MCF 10A (cell line): Measurements from ENCODE around the gene SNX10. TPM values are rescaled to one million over a fixed set of nuclear protein-coding genes. Genes with fewer than 3 reads are reported as not detected.

Source experiments
- BruUV-seq: library from RNA; stranded (reverse); fragments of 400-500 nt; replicated peaks from 2 replicates; lab custom pipeline; 2021; lab: Mats Ljungman, UMichigan
- CTCF ChIA-PET: fragments of 300-600 bp; sonication (Branson Sonifier 250); formaldehyde crosslinking; extraction: SDS; loops from one replicate; lab custom pipeline; 2021; ENCODE audit warnings: antibody characterized with exemption, inconsistent platforms; lab: Yijun Ruan, JAX
- POLR2A ChIA-PET: fragments of 300-600, 350-650 bp; sonication (Branson Sonifier 250); formaldehyde crosslinking; extraction: SDS; loops from one replicate; lab custom pipeline; 2020; ENCODE audit warnings: antibody characterized with exemption, inconsistent platforms; lab: Yijun Ruan, JAX
- DNase-seq: peaks from one replicate; pipeline ENCODE4 v3.0.0-alpha.2; 2018; ENCODE audit not compliant: unreplicated experiment
- H3K27ac Mint-ChIP-seq: one replicate; pipeline ENCODE4 v1.8.0; 2022; ENCODE audit warnings: mild to moderate bottlenecking, low read depth, mixed read lengths; ENCODE audit not compliant: unreplicated experiment
- H3K27me3 Mint-ChIP-seq: one replicate; pipeline ENCODE4 v1.8.0; 2022; ENCODE audit warnings: mixed read lengths; ENCODE audit not compliant: insufficient read depth, unreplicated experiment
- H3K36me3 Mint-ChIP-seq: one replicate; pipeline ENCODE4 v1.8.0; 2022; ENCODE audit warnings: mild to moderate bottlenecking, moderate library complexity, mixed read lengths; ENCODE audit not compliant: insufficient read depth, unreplicated experiment
- H3K4me1 Mint-ChIP-seq: one replicate; pipeline ENCODE4 v1.8.0; 2022; ENCODE audit warnings: mixed read lengths; ENCODE audit not compliant: insufficient read depth, unreplicated experiment
- H3K4me3 Mint-ChIP-seq: one replicate; pipeline ENCODE4 v1.8.0; 2022; ENCODE audit warnings: mild to moderate bottlenecking, moderate library complexity, mixed read lengths; ENCODE audit not compliant: unreplicated experiment
- H3K9me3 Mint-ChIP-seq: one replicate; pipeline ENCODE4 v1.8.0; 2022; ENCODE audit warnings: mixed read lengths; ENCODE audit not compliant: unreplicated experiment
- intact Hi-C: fragments of 100-400 bp; cut with micrococcal nuclease; formaldehyde crosslinking; loops from 2 replicates; pipeline ENCODE4 v1.14.1; 2022
- total RNA-seq: library from RNA; stranded (reverse); gene quantifications from 2 replicates; pipeline ENCODE4 v1.2.3, GENCODE V29; 2022
- TF ChIP-seq, protein P1 (sequence below): fragments of 200-600 bp; IDR thresholded peaks from one replicate; pipeline ENCODE4 v1.8.0; 2022; ENCODE audit warnings: antibody characterized with exemption, mild to moderate bottlenecking; ENCODE audit not compliant: unreplicated experiment

Gene SNX10
- total RNA-seq, 1 experiment from 2014 or later: 7.1 TPM

DNA sequence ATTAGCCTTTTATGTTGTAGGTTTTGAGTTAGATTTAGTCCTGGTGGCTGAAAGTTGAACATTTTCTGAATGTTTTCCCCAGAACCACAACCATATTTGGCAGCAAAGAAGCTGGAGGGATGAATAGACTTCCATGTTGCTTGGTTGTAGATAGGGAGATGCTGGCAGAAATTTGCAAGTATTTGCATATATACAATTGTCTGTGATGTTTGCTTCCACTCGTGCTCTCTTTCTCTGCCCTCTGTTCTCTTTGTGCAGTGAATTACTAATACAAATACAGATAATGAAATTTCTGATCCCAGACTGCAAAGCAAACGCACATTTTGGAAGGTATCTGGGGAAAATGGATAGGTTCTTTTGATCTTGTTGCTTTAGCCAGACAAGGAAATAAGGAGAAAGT, 96.1 kb downstream of the SNX10 start:
- H3K27me3 Mint-ChIP-seq: peaks cover 12% of the 10 kb centered on the region
- no peaks in the 10 kb centered on the region for H3K9me3 Mint-ChIP-seq
- H3K36me3 Mint-ChIP-seq: no peaks in the 10 kb centered on the region
- BruUV-seq: no TSS peak
- intact Hi-C loops: no loop called here
- H3K27ac Mint-ChIP-seq: no peak overlapping the region
- no peaks in the 10 kb centered on the region for H3K4me1 Mint-ChIP-seq
- POLR2A ChIA-PET: no interaction called here
- no peak for DNase-seq
- no peak overlapping the region for H3K4me3 Mint-ChIP-seq
- TF ChIP-seq, protein P1, sequence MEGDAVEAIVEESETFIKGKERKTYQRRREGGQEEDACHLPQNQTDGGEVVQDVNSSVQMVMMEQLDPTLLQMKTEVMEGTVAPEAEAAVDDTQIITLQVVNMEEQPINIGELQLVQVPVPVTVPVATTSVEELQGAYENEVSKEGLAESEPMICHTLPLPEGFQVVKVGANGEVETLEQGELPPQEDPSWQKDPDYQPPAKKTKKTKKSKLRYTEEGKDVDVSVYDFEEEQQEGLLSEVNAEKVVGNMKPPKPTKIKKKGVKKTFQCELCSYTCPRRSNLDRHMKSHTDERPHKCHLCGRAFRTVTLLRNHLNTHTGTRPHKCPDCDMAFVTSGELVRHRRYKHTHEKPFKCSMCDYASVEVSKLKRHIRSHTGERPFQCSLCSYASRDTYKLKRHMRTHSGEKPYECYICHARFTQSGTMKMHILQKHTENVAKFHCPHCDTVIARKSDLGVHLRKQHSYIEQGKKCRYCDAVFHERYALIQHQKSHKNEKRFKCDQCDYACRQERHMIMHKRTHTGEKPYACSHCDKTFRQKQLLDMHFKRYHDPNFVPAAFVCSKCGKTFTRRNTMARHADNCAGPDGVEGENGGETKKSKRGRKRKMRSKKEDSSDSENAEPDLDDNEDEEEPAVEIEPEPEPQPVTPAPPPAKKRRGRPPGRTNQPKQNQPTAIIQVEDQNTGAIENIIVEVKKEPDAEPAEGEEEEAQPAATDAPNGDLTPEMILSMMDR: no peak
- CTCF ChIA-PET: interaction anchor here (0.6 kb wide), 1 partner anchor 9 kb away, joined by 3 read pairs; no protein-coding TSS in a partner anchor

DNA sequence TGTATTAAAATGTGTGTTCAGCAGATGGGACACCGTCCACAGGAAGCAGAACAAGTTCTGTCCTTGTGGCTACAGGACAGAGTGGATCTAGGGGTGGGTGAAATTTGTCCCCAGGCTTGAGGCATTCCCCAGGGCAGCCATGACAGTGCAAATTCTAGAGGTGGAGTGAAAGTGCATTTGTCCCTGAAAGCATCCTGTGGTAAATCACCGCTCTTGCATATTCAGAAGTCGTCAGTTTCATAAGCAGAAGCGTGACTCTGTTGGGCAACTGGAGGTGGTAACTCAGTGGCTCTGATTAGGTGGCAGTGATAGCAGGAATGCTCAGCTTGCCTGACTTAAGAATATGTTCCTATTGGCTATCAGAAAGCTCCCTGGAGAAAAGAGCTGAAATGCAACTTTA, 96.6 kb downstream of the SNX10 start:
- Mint-ChIP-seq H3K9me3 (no peaks in the 10 kb centered on the region), H3K27me3 (peaks cover 12% of the 10 kb centered on the region), H3K36me3 (no peaks in the 10 kb centered on the region), H3K27ac (no peak overlapping the region), H3K4me3 (no peak overlapping the region), H3K4me1 (no peaks in the 10 kb centered on the region)
- intact Hi-C loops: no loop called here
- TF ChIP-seq, protein P1: no peak
- POLR2A ChIA-PET: interaction anchor here (1.5 kb wide), 1 partner anchor 11 kb away, joined by 4 read pairs; no protein-coding TSS in a partner anchor
- CTCF ChIA-PET: interaction anchor here (0.6 to 1.5 kb wide), 4 partner anchors 9 to 23 kb away, joined by 3 to 5 read pairs (median 4); no protein-coding TSS in a partner anchor
- no TSS peak for BruUV-seq
- no peak for DNase-seq

DNA sequence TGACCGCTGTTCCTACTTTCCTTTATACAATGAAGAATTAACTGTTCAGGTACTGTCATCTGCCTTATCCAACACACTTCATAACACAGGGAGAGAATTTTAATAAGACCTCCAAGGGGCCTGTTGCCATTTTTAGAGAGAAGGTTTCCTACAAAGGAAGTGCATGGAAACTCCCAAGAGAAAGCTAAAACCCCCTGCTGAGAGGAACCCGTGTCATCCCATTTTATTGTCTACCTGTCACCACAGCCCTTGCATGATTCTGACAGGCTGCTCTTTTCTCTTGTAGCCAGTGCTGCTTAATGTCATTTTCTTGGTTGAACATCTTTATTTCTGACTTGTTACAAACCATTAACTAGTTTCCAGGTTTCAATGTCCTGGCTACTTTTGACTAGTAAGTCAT, 98.4 kb downstream of the SNX10 start:
- Mint-ChIP-seq H3K4me3 (no peak overlapping the region), H3K36me3 (no peaks in the 10 kb centered on the region), H3K4me1 (no peaks in the 10 kb centered on the region), H3K9me3 (no peaks in the 10 kb centered on the region), H3K27ac (no peak overlapping the region), H3K27me3 (peaks cover 12% of the 10 kb centered on the region)
- TF ChIP-seq, protein P1: no peak
- intact Hi-C loops: loop anchor here (10.0 kb wide), 1 partner anchor 105 kb away; no protein-coding TSS in a partner anchor
- no peak for DNase-seq
- ChIA-PET CTCF (interaction anchor here (1.3 kb wide), 1 partner anchor 18 kb away, joined by 3 read pairs; no protein-coding TSS in a partner anchor), POLR2A (interaction anchor here (0.6 kb wide), 1 partner anchor 835 kb away, joined by 3 read pairs; no protein-coding TSS in a partner anchor)
- BruUV-seq: no TSS peak

DNA sequence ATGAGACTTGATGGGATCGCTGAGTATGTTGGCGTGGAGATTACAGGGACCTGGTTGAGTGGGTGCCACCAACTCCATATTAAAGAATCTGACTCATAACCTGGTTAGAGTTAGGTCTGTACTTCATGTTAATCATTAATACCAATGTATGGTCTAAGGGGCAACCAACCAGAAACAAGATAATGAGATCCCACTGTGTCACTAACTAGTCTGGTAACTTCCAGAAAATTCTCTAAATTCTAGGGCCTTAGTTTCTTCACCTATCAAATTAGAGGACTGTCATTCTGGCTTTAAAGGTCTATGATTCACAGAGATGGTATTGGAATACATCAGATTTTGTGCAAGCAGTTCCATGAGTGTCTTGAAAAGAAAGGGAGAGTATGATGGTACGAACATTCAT, 102.2 kb downstream of the SNX10 start:
- Mint-ChIP-seq H3K27me3 (no peaks in the 10 kb centered on the region), H3K36me3 (no peaks in the 10 kb centered on the region), H3K4me1 (peaks cover under 1% of the 10 kb centered on the region), H3K27ac (no peak overlapping the region), H3K4me3 (no peak overlapping the region), H3K9me3 (no peaks in the 10 kb centered on the region)
- TF ChIP-seq, protein P1: no peak
- ChIA-PET POLR2A (no interaction called here), CTCF (interaction anchor here (0.7 kb wide), 1 partner anchor 45 kb away, joined by 3 read pairs; no protein-coding TSS in a partner anchor)
- BruUV-seq: no TSS peak
- no peak for DNase-seq
- intact Hi-C loops: loop anchor here (10.0 kb wide), 1 partner anchor 101 kb away; no protein-coding TSS in a partner anchor
